ENCODE results near the gene RELL1.
"Not testable (repeated sequence)": the region's sequence is repeated elsewhere in the genome, so short reads cannot be mapped to it uniquely, and the experiment has no call there.

The RELL1 gene

GRCh38 chr4:37690976-37691375 lies 4.8 kb upstream of the RELL1 start:
- DNase-seq = no peak

GRCh38 chr4:37689353-37690095 lies 3.3 kb upstream of the RELL1 start:
- DNase-seq = no peak

GRCh38 chr4:37687681-37688080 lies 1.5 kb upstream of the RELL1 start:
- DNase-seq = no peak

GRCh38 chr4:37687194-37687562 lies 1.0 kb upstream of the RELL1 start:
- DNase-seq = peak; percentile 72 to 86 (median 74)

- peak in 2 of 3 experiments; percentile 64 to 82 for DNase-seq
Observed at GRCh38 chr4:37685823-37686372, 278 bp downstream of the RELL1 start.

GRCh38 chr4:37685161-37685822 lies 884 bp downstream of the RELL1 start:
- DNase-seq = peak; percentile 34 to 76 (median 47)

- no peak for DNase-seq
Observed at GRCh38 chr4:37684154-37684553, 2.0 kb downstream of the RELL1 start.

GRCh38 chr4:37682701-37683401 lies 3.3 kb downstream of the RELL1 start:
- no peak for DNase-seq

GRCh38 chr4:37680089-37680488 lies 6.1 kb downstream of the RELL1 start:
- DNase-seq = no peak

- no peak for DNase-seq
Observed at GRCh38 chr4:37679301-37679700, 6.9 kb downstream of the RELL1 start.

GRCh38 chr4:37678624-37679023 lies 7.6 kb downstream of the RELL1 start:
- DNase-seq = no peak

- peak in 1 of 3 experiments; percentile 18 for DNase-seq
Observed at GRCh38 chr4:37675587-37676290, 10.4 kb downstream of the RELL1 start.

GRCh38 chr4:37674439-37674838 lies 11.7 kb downstream of the RELL1 start:
- DNase-seq = peak in 1 of 3 experiments; percentile 16

GRCh38 chr4:37673538-37674192 lies 12.5 kb downstream of the RELL1 start:
- no peak for DNase-seq

GRCh38 chr4:37671072-37671471 lies 15.1 kb downstream of the RELL1 start:
- DNase-seq = no peak

GRCh38 chr4:37670249-37670648 lies 15.9 kb downstream of the RELL1 start:
- no peak for DNase-seq

- DNase-seq = not testable (repeated sequence)
Observed at GRCh38 chr4:37669124-37669523, 17.1 kb downstream of the RELL1 start.

- no peak for DNase-seq
Observed at GRCh38 chr4:37667197-37668100, 18.7 kb downstream of the RELL1 start.

- DNase-seq = no peak
Observed at GRCh38 chr4:37666625-37667071, 19.5 kb downstream of the RELL1 start.

- DNase-seq = no peak
Observed at GRCh38 chr4:37665333-37666320, 20.5 kb downstream of the RELL1 start.

Measured in NCI-H1417 (cell line).